HEK293 (cell line): Measurements from ENCODE around the gene DDX47.
A peak's percentile ranks its signal among the peaks of the same experiment; 100 is the strongest.

Experiments
- BCL11B ChIP-seq: fragments of 450-650 bp; formaldehyde crosslinking; IDR thresholded peaks from 2 replicates; pipeline ENCODE4 v1.5.1; 2016; ENCODE audit warnings: low read depth, missing biosample characterization, missing genetic modification characterization
- IKZF3 ChIP-seq: fragments of 450-650 bp; IDR thresholded peaks from 2 replicates; pipeline ENCODE4 v1.5.0; 2018; ENCODE audit warnings: missing biosample characterization, mild to moderate bottlenecking, missing genetic modification characterization, moderate library complexity
- MEIS1 ChIP-seq: sonication (generic); formaldehyde crosslinking; IDR thresholded peaks from 2 replicates; pipeline ENCODE4 v1.8.1; 2022; ENCODE audit warnings: missing genetic modification reagents, mild to moderate bottlenecking, borderline replicate concordance
- PBX3 ChIP-seq: sonication (generic); formaldehyde crosslinking; IDR thresholded peaks from 2 replicates; pipeline ENCODE4 v1.8.1; 2022; ENCODE audit warnings: mild to moderate bottlenecking, moderate library complexity, missing genetic modification reagents
- REST ChIP-seq: fragments of 450-650 bp; formaldehyde crosslinking; IDR thresholded peaks from 2 replicates; pipeline ENCODE4 v1.5.1; 2016; ENCODE audit warnings: missing biosample characterization, missing genetic modification characterization
- SP3 ChIP-seq: fragments of 450-650 bp; formaldehyde crosslinking; IDR thresholded peaks from 2 replicates; pipeline ENCODE4 v1.5.1; 2016; ENCODE audit warnings: missing biosample characterization, missing genetic modification characterization
- TCF7L2 ChIP-seq: IDR thresholded peaks from 2 replicates; pipeline ENCODE4 v1.6.1; 2011; ENCODE audit warnings: low read depth, mild to moderate bottlenecking, inconsistent platforms, low read length, moderate library complexity, borderline replicate concordance
- TSHZ1 ChIP-seq: fragments of 450-650 bp; formaldehyde crosslinking; IDR thresholded peaks from 2 replicates; pipeline ENCODE4 v1.5.1; 2016; ENCODE audit warnings: missing biosample characterization, missing genetic modification characterization, borderline replicate concordance
- ZBTB49 ChIP-seq: fragments of 450-650 bp; formaldehyde crosslinking; IDR thresholded peaks from 2 replicates; pipeline ENCODE4 v1.5.1; 2016; ENCODE audit warnings: missing biosample characterization, missing genetic modification characterization, low read depth
- ZBTB8A ChIP-seq: fragments of 450-650 bp; formaldehyde crosslinking; IDR thresholded peaks from 2 replicates; pipeline ENCODE4 v1.5.1; 2016; ENCODE audit warnings: missing biosample characterization, missing genetic modification characterization
- ZNF132 ChIP-seq: fragments of 450-650 bp; formaldehyde crosslinking; IDR thresholded peaks from 2 replicates; pipeline ENCODE4 v1.5.1; 2017; ENCODE audit warnings: missing biosample characterization, missing genetic modification characterization, borderline replicate concordance
- ZNF214 ChIP-seq: fragments of 450-650 bp; formaldehyde crosslinking; IDR thresholded peaks from 2 replicates; pipeline ENCODE4 v1.5.1; 2017; ENCODE audit warnings: missing biosample characterization, mild to moderate bottlenecking, missing genetic modification characterization, borderline replicate concordance
- ZNF366 ChIP-seq: fragments of 450-650 bp; formaldehyde crosslinking; conservative IDR thresholded peaks from 2 replicates; pipeline ENCODE4 v1.5.1; 2016; ENCODE audit warnings: missing biosample characterization, missing genetic modification characterization
- ZNF530 ChIP-seq: fragments of 450-650 bp; formaldehyde crosslinking; IDR thresholded peaks from 2 replicates; pipeline ENCODE4 v1.5.1; 2016; ENCODE audit warnings: low read depth, missing biosample characterization, missing genetic modification characterization
- ZNF544 ChIP-seq: fragments of 450-650 bp; formaldehyde crosslinking; IDR thresholded peaks from 2 replicates; pipeline ENCODE4 v1.5.0; 2017; ENCODE audit warnings: missing biosample characterization, missing genetic modification characterization
- ZNF585B ChIP-seq: fragments of 450-650 bp; formaldehyde crosslinking; IDR thresholded peaks from 2 replicates; pipeline ENCODE4 v1.5.1; 2016; ENCODE audit warnings: missing biosample characterization, missing genetic modification characterization
- ZNF623 ChIP-seq: fragments of 450-650 bp; formaldehyde crosslinking; IDR thresholded peaks from 2 replicates; pipeline ENCODE4 v1.5.1; 2016; ENCODE audit warnings: missing biosample characterization, missing genetic modification characterization
- ZNF624 ChIP-seq: fragments of 450-650 bp; formaldehyde crosslinking; IDR thresholded peaks from 2 replicates; pipeline ENCODE4 v1.5.1; 2017; ENCODE audit warnings: missing biosample characterization, missing genetic modification characterization
- ZNF629 ChIP-seq: fragments of 450-650 bp; formaldehyde crosslinking; IDR thresholded peaks from 2 replicates; pipeline ENCODE4 v1.5.1; 2017; ENCODE audit warnings: missing biosample characterization, missing genetic modification characterization
- ZNF747 ChIP-seq: fragments of 450-650 bp; formaldehyde crosslinking; IDR thresholded peaks from 2 replicates; pipeline ENCODE4 v1.5.1; 2016; ENCODE audit warnings: missing biosample characterization, missing genetic modification characterization
- ZNF776 ChIP-seq: fragments of 450-650 bp; formaldehyde crosslinking; IDR thresholded peaks from 2 replicates; pipeline ENCODE4 v1.5.0; 2017; ENCODE audit warnings: missing biosample characterization, missing genetic modification characterization, borderline replicate concordance
- TF ChIP-seq, protein P1 (sequence below): fragments of 450-650 bp; formaldehyde crosslinking; IDR thresholded peaks from 2 replicates; pipeline ENCODE4 v1.5.1; 2016; ENCODE audit warnings: missing biosample characterization, missing genetic modification characterization
- TF ChIP-seq, protein P2 (sequence below): fragments of 450-650 bp; formaldehyde crosslinking; IDR thresholded peaks from 2 replicates; pipeline ENCODE4 v1.5.1; 2016; ENCODE audit warnings: missing biosample characterization, missing genetic modification characterization

Gene DDX47

GRCh38 chr12:12813120-12814101, at the start of gene DDX47 (continued):
- TF ChIP-seq, protein P1, sequence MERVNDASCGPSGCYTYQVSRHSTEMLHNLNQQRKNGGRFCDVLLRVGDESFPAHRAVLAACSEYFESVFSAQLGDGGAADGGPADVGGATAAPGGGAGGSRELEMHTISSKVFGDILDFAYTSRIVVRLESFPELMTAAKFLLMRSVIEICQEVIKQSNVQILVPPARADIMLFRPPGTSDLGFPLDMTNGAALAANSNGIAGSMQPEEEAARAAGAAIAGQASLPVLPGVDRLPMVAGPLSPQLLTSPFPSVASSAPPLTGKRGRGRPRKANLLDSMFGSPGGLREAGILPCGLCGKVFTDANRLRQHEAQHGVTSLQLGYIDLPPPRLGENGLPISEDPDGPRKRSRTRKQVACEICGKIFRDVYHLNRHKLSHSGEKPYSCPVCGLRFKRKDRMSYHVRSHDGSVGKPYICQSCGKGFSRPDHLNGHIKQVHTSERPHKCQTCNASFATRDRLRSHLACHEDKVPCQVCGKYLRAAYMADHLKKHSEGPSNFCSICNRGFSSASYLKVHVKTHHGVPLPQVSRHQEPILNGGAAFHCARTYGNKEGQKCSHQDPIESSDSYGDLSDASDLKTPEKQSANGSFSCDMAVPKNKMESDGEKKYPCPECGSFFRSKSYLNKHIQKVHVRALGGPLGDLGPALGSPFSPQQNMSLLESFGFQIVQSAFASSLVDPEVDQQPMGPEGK, result no peak; the same call in 1 of the 2 replicates
- TF ChIP-seq ZBTB49 (tag by site-specific recombination) (no peak), ZNF629 (tag by site-specific recombination) (peak; percentile 57; the same call in 1 of the 2 replicates), REST (0 out of 2 replicates have a peak, but pooled peaks have one; percentile 23), ZNF530 (tag by site-specific recombination) (no peak), ZNF623 (no peak), ZNF366 (tag by site-specific recombination) (no peak), BCL11B (tag by site-specific recombination) (no peak), ZNF214 (no peak), MEIS1 (no peak), TSHZ1 (no peak), SP3 (tag by site-specific recombination) (no peak; the same call in 1 of the 2 replicates), ZNF624 (no peak), PBX3 (CRISPR knock-in tag) (peak; percentile 23; the same call in 1 of the 2 replicates), ZBTB8A (tag by site-specific recombination) (peak; percentile 64), ZNF747 (no peak), ZNF544 (no peak), ZNF776 (tag by site-specific recombination) (no peak), IKZF3 (no peak), TCF7L2 (no peak), ZNF585B (no peak), ZNF132 (tag by site-specific recombination) (no peak)
- TF ChIP-seq, protein P2, sequence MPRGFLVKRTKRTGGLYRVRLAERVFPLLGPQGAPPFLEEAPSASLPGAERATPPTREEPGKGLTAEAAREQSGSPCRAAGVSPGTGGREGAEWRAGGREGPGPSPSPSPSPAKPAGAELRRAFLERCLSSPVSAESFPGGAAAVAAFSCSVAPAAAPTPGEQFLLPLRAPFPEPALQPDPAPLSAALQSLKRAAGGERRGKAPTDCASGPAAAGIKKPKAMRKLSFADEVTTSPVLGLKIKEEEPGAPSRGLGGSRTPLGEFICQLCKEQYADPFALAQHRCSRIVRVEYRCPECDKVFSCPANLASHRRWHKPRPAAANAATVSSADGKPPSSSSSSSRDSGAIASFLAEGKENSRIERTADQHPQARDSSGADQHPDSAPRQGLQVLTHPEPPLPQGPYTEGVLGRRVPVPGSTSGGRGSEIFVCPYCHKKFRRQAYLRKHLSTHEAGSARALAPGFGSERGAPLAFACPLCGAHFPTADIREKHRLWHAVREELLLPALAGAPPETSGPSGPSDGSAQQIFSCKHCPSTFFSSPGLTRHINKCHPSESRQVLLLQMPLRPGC (tag by site-specific recombination), result no peak
